ENCODE results near the gene SCEL.

DNA sequence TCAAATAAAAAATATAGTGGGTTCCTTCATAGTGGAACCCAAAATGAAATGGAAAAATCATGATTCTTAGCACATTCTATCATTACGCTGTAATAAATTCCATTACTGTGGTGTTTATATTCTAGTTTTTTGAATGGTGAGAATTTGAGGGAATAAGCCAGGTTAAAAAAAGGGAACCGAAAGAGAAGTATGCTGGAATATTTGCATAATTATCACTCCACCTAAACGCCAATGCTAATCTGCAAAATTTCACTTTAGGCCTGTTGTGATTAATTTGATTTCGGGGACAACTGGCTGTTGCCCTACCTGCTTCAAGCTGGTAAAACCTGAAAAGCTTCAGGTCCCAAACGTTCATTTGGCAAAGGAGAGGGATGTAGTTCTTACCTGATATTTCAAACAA is 32.1 kb upstream of the SCEL start:
- TF ChIP-seq, protein P1, sequence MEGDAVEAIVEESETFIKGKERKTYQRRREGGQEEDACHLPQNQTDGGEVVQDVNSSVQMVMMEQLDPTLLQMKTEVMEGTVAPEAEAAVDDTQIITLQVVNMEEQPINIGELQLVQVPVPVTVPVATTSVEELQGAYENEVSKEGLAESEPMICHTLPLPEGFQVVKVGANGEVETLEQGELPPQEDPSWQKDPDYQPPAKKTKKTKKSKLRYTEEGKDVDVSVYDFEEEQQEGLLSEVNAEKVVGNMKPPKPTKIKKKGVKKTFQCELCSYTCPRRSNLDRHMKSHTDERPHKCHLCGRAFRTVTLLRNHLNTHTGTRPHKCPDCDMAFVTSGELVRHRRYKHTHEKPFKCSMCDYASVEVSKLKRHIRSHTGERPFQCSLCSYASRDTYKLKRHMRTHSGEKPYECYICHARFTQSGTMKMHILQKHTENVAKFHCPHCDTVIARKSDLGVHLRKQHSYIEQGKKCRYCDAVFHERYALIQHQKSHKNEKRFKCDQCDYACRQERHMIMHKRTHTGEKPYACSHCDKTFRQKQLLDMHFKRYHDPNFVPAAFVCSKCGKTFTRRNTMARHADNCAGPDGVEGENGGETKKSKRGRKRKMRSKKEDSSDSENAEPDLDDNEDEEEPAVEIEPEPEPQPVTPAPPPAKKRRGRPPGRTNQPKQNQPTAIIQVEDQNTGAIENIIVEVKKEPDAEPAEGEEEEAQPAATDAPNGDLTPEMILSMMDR (IDR thresholded peaks at IDR 0.05; ENCODE audit: low read depth, low read length, poor library complexity, severe bottlenecking), result no peak
- TF ChIP-seq EZH2phosphoT487 (IDR thresholded peaks at IDR 0.05; ENCODE audit: borderline replicate concordance, low read length), result no peak

Data from DOHH2 (cell line).